Measurements from ENCODE around the gene FOSL1.
A peak's percentile ranks its signal among the peaks of the same experiment; 100 is the strongest.

Gene FOSL1

GRCh38 chr11:65863889-65864705, 36.1 kb downstream of the FOSL1 start:
- no peak for DNase-seq (ENCODE audit: low spot score)

- no peak for DNase-seq (ENCODE audit: low spot score)
These were observed 37.0 kb downstream of the FOSL1 start for GRCh38 chr11:65862941-65863888.

- DNase-seq (ENCODE audit: low spot score), result no peak
These were observed 37.9 kb downstream of the FOSL1 start for GRCh38 chr11:65862191-65862735.

GRCh38 chr11:65861533-65862183, 38.5 kb downstream of the FOSL1 start:
- peak; percentile 26 for DNase-seq (ENCODE audit: low spot score)

GRCh38 chr11:65861165-65861505, 39.1 kb downstream of the FOSL1 start:
- DNase-seq (ENCODE audit: low spot score), result no peak

- peak; percentile 97 for DNase-seq (ENCODE audit: low spot score)
These were observed 39.7 kb downstream of the FOSL1 start, which contains the start of gene MUS81 for GRCh38 chr11:65860278-65861164. Gene MUS81 (plus strand): TSS chr11:65860433. CDS start chr11:65860754, 321 bp downstream.

- no peak for DNase-seq (ENCODE audit: low spot score)
These were observed 40.3 kb downstream of the FOSL1 start for GRCh38 chr11:65859812-65860277.

GRCh38 chr11:65859095-65859811, 40.9 kb downstream of the FOSL1 start:
- DNase-seq (ENCODE audit: low spot score), result peak; percentile 99

DNA sequence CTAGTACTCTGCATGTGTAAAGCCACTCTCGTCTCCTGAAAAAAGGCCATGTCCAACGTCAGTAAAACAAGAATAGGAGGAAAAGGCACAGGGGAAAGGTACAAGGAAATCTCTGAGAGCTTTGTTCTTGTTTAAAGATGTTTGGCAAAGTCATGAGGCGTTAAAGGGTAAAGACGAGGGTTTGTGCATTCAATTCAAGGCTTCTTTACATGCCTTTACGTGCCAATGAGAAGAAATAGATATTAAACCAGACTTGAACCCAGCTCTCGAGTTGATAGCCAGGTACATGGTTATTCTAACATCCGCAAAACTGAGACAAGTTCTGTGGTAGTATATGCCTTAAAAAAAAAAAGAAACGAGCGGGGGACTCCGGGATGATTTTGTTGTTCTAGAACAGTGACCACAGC, 41.5 kb downstream of the FOSL1 start:
- DNase-seq (ENCODE audit: low spot score), result no peak

- peak; percentile 99 for DNase-seq (ENCODE audit: low spot score)
These were observed 42.1 kb downstream of the FOSL1 start, which contains the start of gene CFL1 for GRCh38 chr11:65857853-65858680. Gene CFL1 (minus strand): TSS chr11:65858180. CDS start chr11:65858099, 81 bp downstream.

- DNase-seq (ENCODE audit: low spot score), result no peak
These were observed 42.7 kb downstream of the FOSL1 start for GRCh38 chr11:65857500-65857852.

GRCh38 chr11:65856689-65857499, 43.3 kb downstream of the FOSL1 start:
- peak; percentile 82 for DNase-seq (ENCODE audit: low spot score)

- no peak for DNase-seq (ENCODE audit: low spot score)
These were observed 44.2 kb downstream of the FOSL1 start for GRCh38 chr11:65855927-65856363.

DNA sequence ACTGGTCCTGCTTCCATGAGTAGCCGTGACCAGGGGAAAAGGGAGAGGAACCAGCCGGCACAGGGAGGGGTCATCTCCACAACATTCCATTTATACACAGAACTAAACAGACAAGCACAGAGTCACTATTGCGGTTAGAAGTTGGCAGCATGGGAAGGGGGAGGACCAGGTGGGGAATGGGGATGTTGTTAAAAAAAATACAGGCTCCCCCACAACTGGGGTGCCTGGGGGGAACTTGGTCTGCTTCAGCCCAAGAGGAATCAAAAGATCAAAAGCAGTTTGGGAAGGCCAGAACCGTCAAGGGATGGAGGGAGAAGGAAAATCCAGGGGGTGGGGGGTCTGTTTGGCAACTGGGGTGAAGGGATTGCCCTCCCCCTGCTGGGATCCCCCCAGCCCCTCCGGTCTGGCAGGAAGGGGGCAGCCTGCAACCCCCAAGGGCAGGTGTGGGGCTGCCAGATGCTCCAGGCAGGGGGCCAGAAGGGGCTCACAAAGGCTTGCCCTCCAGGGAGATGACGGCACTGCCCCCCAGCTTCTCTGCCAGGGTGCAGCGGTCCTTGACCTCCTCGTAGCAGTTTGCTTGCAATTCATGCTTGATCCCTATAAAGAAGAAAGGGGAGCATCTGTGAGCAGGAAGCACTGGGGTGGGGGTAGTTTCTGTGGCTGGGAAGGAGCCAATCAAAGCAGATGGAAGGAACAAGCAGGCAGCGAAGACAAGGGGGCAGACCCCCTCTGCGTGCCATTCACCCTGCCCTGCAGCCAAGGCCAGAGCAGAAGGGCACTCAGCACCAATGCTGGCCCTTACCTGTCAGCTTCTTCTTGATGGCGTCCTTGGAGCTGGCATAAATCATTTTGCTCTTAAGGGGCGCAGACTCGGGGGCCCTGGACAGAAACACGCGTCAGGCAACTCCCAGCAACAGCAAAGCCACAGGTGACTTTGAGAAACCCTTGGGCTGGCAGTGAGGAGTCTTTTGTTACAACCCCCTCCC, 45.0 kb downstream of the FOSL1 start:
- peak; percentile 37 for DNase-seq (ENCODE audit: low spot score)

GRCh38 chr11:65854161-65854592, 46.0 kb downstream of the FOSL1 start:
- peak; percentile 40 for DNase-seq (ENCODE audit: low spot score)

GRCh38 chr11:65853246-65853979, 46.8 kb downstream of the FOSL1 start:
- peak; percentile 40 for DNase-seq (ENCODE audit: low spot score)
